Activated CD4-positive, alpha-beta T cell treated with anti-CD3 and anti-CD28 coated beads for 4 hours (primary cell): ENCODE data around the gene SIGLEC6.

Experiments
- DNase-seq, 2 donors: peaks; one replicate each; pipeline ENCODE4 v3.0.0-alpha.2; 2020

SIGLEC6 gene

DNA sequence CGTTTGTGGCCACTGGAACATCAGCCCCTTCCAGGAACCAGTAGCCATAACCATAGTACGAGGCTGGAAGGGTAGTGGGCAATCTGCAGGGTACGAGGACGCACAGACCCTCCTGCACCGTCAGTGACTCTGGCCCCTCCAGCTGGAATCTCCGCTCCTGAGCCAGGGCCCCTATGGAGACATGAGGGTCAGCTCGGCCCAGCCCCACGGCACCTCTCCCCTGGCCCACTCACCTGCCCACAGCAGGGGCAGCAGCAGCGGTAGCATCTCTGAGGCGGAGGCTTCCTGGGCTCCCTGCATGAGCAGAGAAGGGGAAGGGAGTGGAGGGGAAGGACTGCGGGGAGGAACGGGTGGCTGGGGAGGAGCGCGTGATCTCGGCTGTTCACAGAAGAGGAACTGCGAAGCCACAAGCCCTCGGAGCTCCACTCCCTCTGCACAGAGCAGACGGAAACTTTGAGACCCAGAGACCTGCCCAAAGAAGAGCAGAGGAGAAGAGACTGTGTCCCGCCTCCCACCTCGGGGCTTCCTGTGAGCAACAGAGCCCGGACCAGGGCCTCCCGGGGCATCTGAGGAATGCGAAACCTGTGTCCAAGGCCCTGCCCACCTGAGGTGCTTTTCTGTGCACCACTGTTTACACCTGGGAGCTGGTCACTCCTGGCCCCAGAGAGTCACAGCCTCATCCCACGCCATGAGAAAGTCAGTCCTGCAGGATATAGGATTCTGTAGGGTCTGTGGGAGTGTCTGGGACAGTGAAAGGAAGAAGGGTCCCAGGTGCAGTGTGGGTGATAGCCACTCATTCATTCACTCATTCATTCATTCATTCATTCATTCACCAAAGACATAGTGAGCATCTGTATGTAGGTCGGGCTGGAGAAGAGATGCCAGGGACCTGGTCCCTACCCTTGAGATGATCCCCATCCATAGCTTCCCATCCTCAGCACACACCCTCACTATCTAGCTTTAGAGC, at the start of gene SIGLEC6:
TSS of gene SIGLEC6 (minus strand) at position 322 of the 967 bp plus-strand sequence. CDS start at position 300, 22 bp downstream.
- peak in 1 of 2 donors; percentile 7 for DNase-seq

DNA sequence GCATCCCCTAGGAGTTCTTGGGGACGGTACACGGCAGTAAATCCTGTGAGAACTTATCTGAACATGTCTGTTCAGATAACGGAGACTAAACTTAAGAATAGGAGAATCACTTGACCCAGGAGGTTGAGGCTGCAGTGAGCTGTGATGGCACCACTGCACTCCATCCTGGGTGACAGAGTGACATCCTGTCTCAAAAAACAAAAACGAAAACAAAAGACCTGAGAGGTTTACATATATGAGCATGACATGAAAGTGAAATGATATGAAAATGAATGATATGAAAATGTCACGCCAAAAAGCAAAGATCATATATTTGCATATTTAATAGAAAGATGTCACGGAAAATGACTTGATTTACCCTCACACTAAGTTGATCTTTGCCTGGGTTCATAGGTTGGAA, 45.4 kb upstream of the SIGLEC6 start:
- DNase-seq = no peak

GRCh38 chr19:51573331-51573730, 41.9 kb upstream of the SIGLEC6 start:
- DNase-seq = no peak

DNA sequence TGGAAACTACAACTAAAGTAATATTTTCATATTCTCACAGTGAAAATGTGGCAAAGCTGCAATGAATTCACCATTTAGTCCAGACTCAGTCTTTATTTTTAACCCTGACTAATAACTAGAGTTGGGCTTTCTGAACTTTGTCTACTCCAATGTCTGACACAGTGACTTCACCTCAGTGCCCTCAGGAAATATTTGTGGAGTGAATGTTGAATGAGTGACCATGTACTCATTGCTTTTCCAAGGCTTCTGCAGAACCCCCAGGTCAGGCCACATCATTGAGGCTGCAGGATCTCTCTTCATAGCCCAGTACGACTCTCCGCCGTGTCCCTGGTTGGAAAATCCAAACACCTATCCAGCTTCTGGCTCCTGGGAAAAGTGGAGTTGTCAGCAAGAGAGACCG, 41.4 kb upstream of the SIGLEC6 start:
- DNase-seq = no peak

DNA sequence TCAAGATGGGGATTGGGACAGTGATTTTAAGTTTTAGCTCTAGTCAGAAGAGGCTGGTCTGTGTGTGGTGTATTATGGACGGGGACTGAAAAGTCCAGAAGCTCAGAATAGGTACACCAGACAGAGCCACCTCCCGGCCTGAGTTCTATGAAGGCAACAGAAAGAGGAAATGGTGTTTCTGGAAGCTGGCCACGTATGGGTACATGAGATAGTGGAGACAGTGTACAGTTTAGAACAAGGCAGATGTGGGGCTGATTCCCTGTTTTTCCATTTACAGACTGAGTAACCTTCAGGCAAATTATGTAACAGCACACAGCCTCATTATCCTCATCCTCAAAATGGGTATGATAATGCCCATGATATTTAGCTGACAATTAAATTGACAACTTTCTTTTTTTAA, 40.9 kb upstream of the SIGLEC6 start:
- no peak for DNase-seq

GRCh38 chr19:51571599-51571998, 40.1 kb upstream of the SIGLEC6 start:
- no peak for DNase-seq

DNA sequence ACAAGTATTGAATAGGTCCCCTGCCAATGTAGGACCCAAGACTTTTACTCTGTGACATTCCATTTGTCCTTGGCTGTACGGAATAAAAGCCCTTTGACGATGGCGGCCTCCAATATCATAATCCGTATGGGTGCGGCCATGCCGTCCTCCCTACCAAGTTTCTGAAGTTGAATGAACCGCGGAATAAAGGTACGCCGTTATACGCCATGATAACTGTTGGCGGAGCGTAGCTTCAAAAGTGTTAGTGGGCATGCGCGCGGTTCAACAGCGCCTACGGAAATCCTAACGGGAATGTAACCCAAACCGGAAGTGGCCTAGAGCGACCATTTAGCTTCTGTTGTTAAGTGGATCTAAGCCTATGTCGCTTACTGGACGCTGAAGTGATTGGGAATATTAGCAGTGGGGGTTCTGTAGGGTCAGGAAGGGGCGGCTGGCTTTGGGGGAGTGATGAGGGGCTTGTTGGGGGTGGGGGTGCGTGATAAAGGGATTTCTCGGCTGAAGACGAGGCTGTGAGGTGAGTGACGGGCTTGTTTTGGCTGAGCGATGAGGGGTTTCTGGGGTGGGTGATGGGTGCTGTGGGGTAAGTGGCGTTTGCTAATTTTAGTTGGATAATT, 39.6 kb upstream of the SIGLEC6 start, which contains the start of gene ZNF175:
TSS of gene ZNF175 (plus strand) at position 322 of the 614 bp plus-strand sequence. CDS start 2,047 bp downstream, outside the sequence.
- peak; percentile 84 to 86 for DNase-seq

- no peak for DNase-seq
Observed at GRCh38 chr19:51568456-51568855, 37.0 kb upstream of the SIGLEC6 start.

- DNase-seq = no peak
Observed at GRCh38 chr19:51567583-51567982, 36.1 kb upstream of the SIGLEC6 start.

GRCh38 chr19:51566489-51567100, 35.1 kb upstream of the SIGLEC6 start:
- DNase-seq = no peak

DNA sequence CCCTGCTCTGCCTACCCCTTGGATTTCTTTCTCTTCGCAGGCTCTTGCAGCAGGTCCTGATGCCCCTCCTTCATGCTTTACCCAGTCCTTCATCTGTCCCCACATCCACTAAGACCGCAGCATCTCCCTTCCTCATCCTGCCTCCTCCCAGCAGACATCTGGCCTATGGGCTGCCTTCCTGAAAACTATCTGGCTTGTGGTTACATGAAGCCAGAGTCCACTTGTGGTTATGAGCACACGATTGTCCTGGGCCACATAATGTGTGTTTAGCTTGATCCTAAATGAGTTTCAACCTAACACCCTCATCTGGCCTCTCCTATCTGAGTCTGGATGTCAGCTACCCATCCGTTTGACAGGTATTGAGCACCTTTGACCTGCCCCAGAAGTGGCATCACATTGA, 34.1 kb upstream of the SIGLEC6 start:
- no peak for DNase-seq

- DNase-seq = no peak
Observed at GRCh38 chr19:51564791-51565190, 33.3 kb upstream of the SIGLEC6 start.

DNA sequence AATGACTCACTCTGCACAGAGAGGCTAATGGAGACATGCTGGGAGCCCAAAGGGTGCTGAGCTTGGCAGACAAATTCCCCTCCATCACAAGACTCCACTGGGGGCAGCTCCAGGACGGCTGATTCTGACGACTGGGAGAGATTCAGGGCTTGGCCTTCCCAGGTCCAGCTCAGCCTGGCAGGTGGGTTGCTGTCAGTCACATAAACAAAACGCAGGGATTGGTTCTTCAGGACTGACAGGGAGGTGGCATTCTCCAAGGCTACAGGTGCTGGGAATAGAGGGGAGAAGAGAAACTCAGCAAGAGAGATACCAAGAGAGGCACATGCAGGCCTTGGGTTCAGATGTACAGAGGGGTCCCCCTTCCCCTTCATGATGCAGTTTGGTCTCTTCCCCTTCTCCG, 28.9 kb upstream of the SIGLEC6 start:
- no peak for DNase-seq

- no peak for DNase-seq
Observed at GRCh38 chr19:51559240-51559639, 27.8 kb upstream of the SIGLEC6 start.

GRCh38 chr19:51552996-51553725, 21.7 kb upstream of the SIGLEC6 start:
- DNase-seq = peak; percentile 13 to 16

DNA sequence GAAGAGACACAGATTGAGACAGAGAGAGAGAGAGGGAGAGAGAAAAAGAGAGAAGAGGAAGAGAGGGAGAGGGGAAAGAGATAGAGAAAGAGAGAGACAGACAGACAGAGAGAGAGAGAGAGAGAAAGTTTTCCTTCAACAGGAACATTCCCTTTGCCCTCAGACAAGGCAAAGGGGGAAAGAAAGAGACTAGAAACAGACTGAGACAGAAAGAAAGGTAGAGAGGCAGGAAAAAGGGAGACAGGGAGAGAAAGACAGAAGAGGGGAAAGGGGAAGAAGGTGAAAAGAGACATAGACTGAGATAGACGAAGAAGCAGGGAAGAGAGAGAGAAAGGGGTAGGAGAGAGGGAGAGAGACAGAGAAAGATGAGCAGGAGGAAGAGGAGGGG, 21.1 kb upstream of the SIGLEC6 start:
- DNase-seq = no peak

DNA sequence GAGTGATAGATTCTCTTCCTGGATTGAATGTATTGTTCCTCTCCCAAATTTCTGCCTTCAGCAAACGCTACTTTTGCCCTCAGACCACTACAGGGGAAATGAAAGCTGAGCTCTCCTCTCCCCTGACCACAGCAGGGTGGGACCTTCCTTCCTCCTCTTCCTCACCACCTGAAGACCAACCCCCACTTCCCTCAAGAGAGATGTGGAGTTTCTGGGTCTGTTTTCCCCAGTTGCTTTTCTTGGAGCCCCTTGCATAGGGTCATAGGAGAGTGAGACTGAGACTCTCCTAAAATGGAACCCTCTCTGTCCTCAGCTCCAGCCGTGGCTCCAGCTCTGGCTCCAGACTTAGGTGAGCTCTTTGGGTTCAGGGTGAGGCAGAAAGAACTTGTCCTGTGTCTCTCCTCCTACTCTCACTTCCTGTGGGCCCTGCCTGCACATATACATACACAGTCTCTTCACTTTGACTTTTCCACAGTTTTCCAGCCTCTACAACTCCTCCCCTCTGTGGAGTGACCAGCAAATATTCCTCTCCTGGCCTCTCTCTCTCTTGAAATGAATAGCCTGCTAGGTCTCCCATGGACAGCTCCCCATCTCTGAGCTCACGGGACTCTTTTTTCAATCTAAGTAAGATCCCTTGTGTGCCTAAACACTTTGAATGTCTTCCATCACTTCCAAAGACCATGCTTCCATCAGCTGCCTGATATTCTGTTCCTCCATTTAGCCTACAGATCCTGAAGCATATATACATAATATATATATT, 20.4 kb upstream of the SIGLEC6 start:
- DNase-seq = no peak

GRCh38 chr19:51550848-51551672, 19.6 kb upstream of the SIGLEC6 start:
- DNase-seq = no peak

GRCh38 chr19:51549533-51550324, 18.3 kb upstream of the SIGLEC6 start:
- DNase-seq = no peak

DNA sequence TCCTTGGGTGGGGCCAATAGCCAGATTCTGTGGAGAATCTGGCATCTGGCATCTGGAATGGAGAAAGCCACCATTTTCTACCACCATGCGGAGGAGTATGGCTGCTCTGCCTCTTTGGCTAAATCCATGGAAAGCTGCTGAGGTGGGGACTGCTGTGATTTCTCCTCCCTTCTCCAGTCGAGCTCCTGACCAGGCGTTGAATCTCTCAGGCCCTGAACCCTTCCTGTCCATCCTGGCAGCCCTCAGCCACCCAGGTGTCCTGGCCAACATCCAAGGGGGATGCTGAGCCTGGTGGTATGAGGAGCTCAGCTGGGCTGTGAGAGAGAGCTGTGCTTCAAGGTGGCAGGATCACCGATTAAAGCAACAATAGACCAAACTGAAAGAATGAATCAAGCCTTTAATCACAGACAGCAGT, 17.4 kb upstream of the SIGLEC6 start:
- DNase-seq = no peak
